Heart left ventricle (tissue), 16 donors: ENCODE results near the gene SLC35B4. TPM values are rescaled to one million over a fixed set of nuclear protein-coding genes. Genes with fewer than 3 reads are reported as not detected.

Source experiments
- ATAC-seq, 4 donors: fragments of 200-7000 bp; cut with Tn5 transposase; one replicate each; pipeline ENCODE4 v1.9.1; 2020 to 2022; ENCODE audit warnings: moderate library complexity in 4 of 4, mild to moderate bottlenecking in 3 of 4, moderate number of reproducible peaks in 1 of 4
- DNase-seq, 5 donors: peaks; one replicate each; pipeline ENCODE4 v3.0.0-alpha.2; 2020
- H3K27ac ChIP-seq, 12 donors: fragments of 200-600 bp; sonication (generic) in 4 of 12; one replicate each; pipeline versions ENCODE4 v1.5.0 to v1.8.0; 2016 to 2022; ENCODE audit warnings: mild to moderate bottlenecking in 2 of 12
- H3K27me3 ChIP-seq, 9 donors: fragments of 200-600 bp; sonication (generic) in 2 of 9; one replicate each; pipeline versions ENCODE4 v1.5.1 to v1.8.0; 2016 to 2022; ENCODE audit warnings: mild to moderate bottlenecking in 3 of 9
- H3K36me3 ChIP-seq, 9 donors: fragments of 200-600 bp; sonication (generic) in 2 of 9; one replicate each; pipeline versions ENCODE4 v1.5.0 to v1.8.0; 2018 to 2022; ENCODE audit warnings: mild to moderate bottlenecking in 2 of 9
- H3K4me1 ChIP-seq, 12 donors: fragments of 200-600 bp; sonication (generic) in 4 of 12; one replicate each; pipeline versions ENCODE4 v1.5.0 to v1.8.0; 2016 to 2022; ENCODE audit warnings: mild to moderate bottlenecking in 3 of 12
- H3K4me3 ChIP-seq, 12 donors: fragments of 200-600 bp; sonication (generic) in 4 of 12; one replicate each; pipeline versions ENCODE4 v1.5.0 to v1.8.0; 2017 to 2022; ENCODE audit warnings: mild to moderate bottlenecking in 9 of 12, moderate library complexity in 4 of 12
- H3K9me3 ChIP-seq, 12 donors: fragments of 200-600 bp; sonication (generic) in 4 of 12; one replicate each; pipeline versions ENCODE4 v1.5.0 to v1.8.0; 2016 to 2022; ENCODE audit warnings: mild to moderate bottlenecking in 1 of 12
- POLR2A ChIP-seq, 2 donors: fragments of 450-650 bp; IDR thresholded peaks; one replicate each; pipeline ENCODE4 v1.6.1; 2017; ENCODE audit warnings: antibody characterized with exemption in 2 of 2, mild to moderate bottlenecking in 2 of 2, moderate library complexity in 2 of 2
- WGBS, 4 donors: extraction: QIAGEN DNeasy Blood & Tissue Kit in 2 of 4; methylation state at CpG; one replicate each; pipeline versions ENCODE4 v1.1.5 to v1.1.7; 2013 to 2018; 5-methylcytosine and 5-hydroxymethylcytosine counted together
- intact Hi-C, 10 donors: fragments of 100-400 bp; cut with DNase I; formaldehyde crosslinking; loops; one replicate each; pipeline versions ENCODE4 v1.11.1 to v1.14.2; 2022
- polyA plus RNA-seq, 2 donors: library from polyadenylated mRNA; stranded (reverse); fragments of 200-250 nt; gene quantifications; one replicate each; pipeline ENCODE4 v1.2.3, GENCODE V29; 2013
- total RNA-seq, 9 donors: library from RNA; depleted of rRNA in 2 of 9; stranded (reverse); fragments of >200 nt in 2 of 9; fragmentation: NEBNext Ultra II Directional in 3 of 9; extraction: Animal tissue kit (Norgen Biotek cat#: 25700) in 3 of 9; gene quantifications; one replicate each; pipeline versions ENCODE4 v1.1.0 to v1.2.4, GENCODE V29; 2016 to 2023
- TF ChIP-seq, protein P1 (sequence below), 12 donors: fragments of 200-600 bp; sonication (generic) in 4 of 12; IDR thresholded peaks; one replicate each; pipeline versions ENCODE4 v1.5.0 to v1.8.0; 2018 to 2022; ENCODE audit warnings: antibody characterized with exemption in 12 of 12, mild to moderate bottlenecking in 5 of 12
- donor health status: ischemic (EF 13 %, LVEDD 7.1; RV severe dilation, severe dysfunction).
- donor health status: healthy with polysubstance abuse.
- donor health status: DM: no; HTN: yes; CAD: no.
- donor health status: DM: no; HTN: no; CAD: no.
- donor health status: ischemic (EF 25% LVEDD 6.9; RV normal size, moderate dysfunction).
- donor health status: ischemic (EF 25% LVEDD 5.7; RV mildly dilated, moderate dysfunction).
- donor health status: healthy.
- donor health status: DM: yes; HTN: yes; CAD: no.
- donor health status: ischemic (EF 35%, LVEDD 5.7; RV mildly dilated, moderate dysfunction).
- donor health status: nonischemic (EF 11% LVEDD 7.7; RV severe dilation, severe dysfunction).
- donor health status: DM: yes; HTN: yes; CAD: no.
- donor health status: PGD.
- donor health status: ischemic (EF 29% LVEDD 5.4; RV normal size, mild dysfunction).
- donor health status: nonischemic (EF 23%, LVEDD 6.1; RV moderate dilation, normal function).

Gene SLC35B4
- total and polyA plus RNA-seq, 11 donors: 2.6 to 8.6 (median 5.4) TPM

DNA sequence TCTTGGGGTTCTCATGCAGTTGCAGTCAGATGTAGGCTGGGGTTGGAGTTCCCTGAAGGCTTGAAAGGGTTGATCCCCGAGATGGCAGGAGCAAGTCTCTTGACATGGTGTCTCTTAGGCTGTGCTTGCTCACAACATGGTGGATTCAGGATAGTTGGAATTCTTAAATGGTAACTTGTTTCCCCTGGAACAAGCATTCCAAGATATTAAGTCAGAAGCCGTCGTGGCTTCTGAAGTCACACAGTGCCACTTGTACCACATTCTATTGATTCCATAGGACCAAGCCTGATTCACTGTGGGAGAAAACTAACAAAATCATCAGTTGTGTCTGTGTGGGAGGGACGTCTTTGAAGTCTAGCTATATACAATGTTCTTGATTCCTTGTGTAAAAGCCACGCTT, 3.5 kb upstream of the SLC35B4 start:
- Histone ChIP-seq H3K4me1 (peaks cover 0 to 13% (median 7%) of the 10 kb centered on the region in 12 donors), H3K36me3 (no peaks in the 10 kb centered on the region), H3K4me3 (no peak overlapping the region), H3K27me3 (no peaks in the 10 kb centered on the region), H3K27ac (no peak overlapping the region), H3K9me3 (no peaks in the 10 kb centered on the region)
- intact Hi-C loops: no loop called here
- 62 to 80% (median 73%) methylated on average over 5 of the region's 5 CpGs for whole genome bisulfite sequencing, 4 donors
- DNase-seq (no peak), ATAC-seq (no peak)
- TF ChIP-seq POLR2A (IDR thresholded peaks at IDR 0.05): no peak
- TF ChIP-seq, protein P1, sequence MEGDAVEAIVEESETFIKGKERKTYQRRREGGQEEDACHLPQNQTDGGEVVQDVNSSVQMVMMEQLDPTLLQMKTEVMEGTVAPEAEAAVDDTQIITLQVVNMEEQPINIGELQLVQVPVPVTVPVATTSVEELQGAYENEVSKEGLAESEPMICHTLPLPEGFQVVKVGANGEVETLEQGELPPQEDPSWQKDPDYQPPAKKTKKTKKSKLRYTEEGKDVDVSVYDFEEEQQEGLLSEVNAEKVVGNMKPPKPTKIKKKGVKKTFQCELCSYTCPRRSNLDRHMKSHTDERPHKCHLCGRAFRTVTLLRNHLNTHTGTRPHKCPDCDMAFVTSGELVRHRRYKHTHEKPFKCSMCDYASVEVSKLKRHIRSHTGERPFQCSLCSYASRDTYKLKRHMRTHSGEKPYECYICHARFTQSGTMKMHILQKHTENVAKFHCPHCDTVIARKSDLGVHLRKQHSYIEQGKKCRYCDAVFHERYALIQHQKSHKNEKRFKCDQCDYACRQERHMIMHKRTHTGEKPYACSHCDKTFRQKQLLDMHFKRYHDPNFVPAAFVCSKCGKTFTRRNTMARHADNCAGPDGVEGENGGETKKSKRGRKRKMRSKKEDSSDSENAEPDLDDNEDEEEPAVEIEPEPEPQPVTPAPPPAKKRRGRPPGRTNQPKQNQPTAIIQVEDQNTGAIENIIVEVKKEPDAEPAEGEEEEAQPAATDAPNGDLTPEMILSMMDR (IDR thresholded peaks at IDR 0.05): no peak

DNA sequence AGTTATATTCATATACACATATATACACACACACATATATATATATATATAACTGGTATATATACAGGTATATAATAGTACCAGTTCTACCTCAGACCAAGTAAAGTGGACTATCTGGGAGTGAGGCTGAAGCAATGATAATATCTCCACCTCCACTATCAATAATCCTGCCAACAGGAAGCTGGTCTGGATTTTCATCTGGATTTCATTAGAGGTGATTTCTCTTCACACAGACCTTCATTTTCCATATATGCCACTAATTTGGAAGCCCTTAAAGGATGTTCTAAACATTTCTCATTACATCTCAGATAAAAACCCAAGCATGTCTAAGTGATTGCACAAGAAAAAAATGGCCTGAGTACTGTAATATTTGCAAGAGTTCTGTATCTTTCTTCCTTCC, 1.7 kb upstream of the SLC35B4 start:
- no peaks in the 10 kb centered on the region for H3K9me3 ChIP-seq
- intact Hi-C loops: loop anchor here in 1 of 10 donors (5.0 kb wide), 1 partner anchor 191 kb away; the partner anchor contains the start of gene LRGUK
- ATAC-seq: no peak

DNA sequence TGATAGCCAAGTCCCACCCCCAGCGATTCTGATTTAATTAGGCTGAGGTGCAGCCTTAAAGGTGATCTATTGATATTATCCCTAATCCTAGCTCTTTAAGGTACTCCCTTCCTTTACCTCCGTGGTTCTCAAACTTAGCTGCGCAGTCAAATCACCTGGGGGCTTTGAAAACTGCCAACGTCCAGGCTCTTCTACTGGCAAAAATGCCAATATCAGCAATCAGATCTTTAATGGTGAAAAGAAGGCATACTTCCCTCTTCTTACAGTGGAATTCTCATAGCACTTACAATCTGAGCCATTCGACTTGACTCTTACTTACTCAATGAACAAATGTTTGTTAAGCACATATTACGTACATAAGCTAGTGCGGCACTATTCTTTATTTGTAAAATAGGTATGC, 704 bp upstream of the SLC35B4 start:
- peaks cover 0 to 15% (median 7%) of the 10 kb centered on the region in 12 donors for H3K4me1 ChIP-seq
- no peak for DNase-seq
- H3K4me3 ChIP-seq: peak overlapping the region in 11 of 12 donors; percentile 66 to 100 (median 85)
- intact Hi-C loops: loop anchor here in 1 of 10 donors (5.0 kb wide), 1 partner anchor 190 kb away; the partner anchor contains the start of gene LRGUK
- no peak for ATAC-seq
- H3K27ac ChIP-seq: peak overlapping the region in 6 of 12 donors; percentile 37 to 88 (median 84)
- WGBS, 4 donors: 70 to 74% (median 72%) methylated on average over 7 of the region's 7 CpGs
- no peaks in the 10 kb centered on the region for H3K27me3 ChIP-seq
- no peaks in the 10 kb centered on the region for H3K36me3 ChIP-seq
- TF ChIP-seq, protein P1 (IDR thresholded peaks at IDR 0.05): no peak
- TF ChIP-seq POLR2A (IDR thresholded peaks at IDR 0.05): no peak
- no peaks in the 10 kb centered on the region for H3K9me3 ChIP-seq

More for the DNA sequence above, 1.7 kb upstream of the SLC35B4 start:
- no peak for DNase-seq
- Histone ChIP-seq H3K36me3 (no peaks in the 10 kb centered on the region), H3K27ac (no peak overlapping the region), H3K4me1 (peaks cover 0 to 14% (median 7%) of the 10 kb centered on the region in 12 donors), H3K4me3 (no peak overlapping the region), H3K27me3 (no peaks in the 10 kb centered on the region)
- TF ChIP-seq POLR2A (IDR thresholded peaks at IDR 0.05): no peak
- TF ChIP-seq, protein P1 (IDR thresholded peaks at IDR 0.05): no peak

DNA sequence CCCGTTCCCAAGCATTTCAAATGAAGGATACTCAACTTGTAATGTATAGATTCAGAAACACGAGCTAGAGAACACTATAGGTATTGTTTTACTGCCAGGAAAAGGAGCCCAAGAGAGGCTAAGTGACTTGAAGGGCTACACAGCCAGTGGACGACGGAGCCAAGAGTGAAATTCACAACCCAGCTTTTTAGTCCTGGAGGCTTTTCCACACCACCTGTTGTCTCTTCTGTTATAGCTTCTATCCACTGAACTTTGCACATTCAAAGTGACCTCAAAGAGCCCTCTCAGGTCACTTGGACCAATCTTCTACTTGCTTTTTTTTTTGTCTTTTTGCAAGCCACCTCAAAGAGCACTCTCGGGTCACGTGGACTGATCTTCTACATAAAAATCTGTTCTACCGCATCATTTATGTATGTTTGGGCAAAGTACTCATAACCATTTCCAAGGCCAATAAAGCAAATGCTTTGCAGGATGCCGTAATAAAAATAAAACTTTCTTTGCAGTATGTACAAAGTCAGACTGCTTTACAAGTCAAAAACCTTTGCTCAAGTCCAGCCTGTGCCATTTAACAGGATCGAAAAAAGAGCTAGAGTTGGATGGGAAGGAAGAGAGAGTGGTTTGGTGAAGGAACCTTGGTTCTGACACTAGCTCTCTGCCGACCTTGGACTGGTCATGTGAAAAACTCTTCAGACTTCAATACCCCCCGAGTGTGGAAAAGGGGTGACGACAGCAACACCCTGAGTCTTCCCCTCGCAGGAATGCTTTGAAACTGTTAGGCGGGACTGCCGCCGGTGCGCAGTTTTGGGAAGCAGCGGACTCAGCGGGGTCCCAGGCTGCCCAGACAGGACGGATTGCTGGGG, 821 bp downstream of the SLC35B4 start:
- Histone ChIP-seq H3K4me1 (peaks cover 0 to 15% (median 7%) of the 10 kb centered on the region in 12 donors), H3K27ac (peak overlapping the region; percentile 13 to 88 (median 80)), H3K4me3 (peak overlapping the region; percentile 66 to 100 (median 83)), H3K36me3 (no peaks in the 10 kb centered on the region), H3K9me3 (no peaks in the 10 kb centered on the region), H3K27me3 (no peaks in the 10 kb centered on the region)
- TF ChIP-seq, protein P1 (IDR thresholded peaks at IDR 0.05): no peak
- ATAC-seq: no peak
- intact Hi-C loops: loop anchor here in 1 of 10 donors (5.0 kb wide), 1 partner anchor 189 kb away; the partner anchor contains the start of gene LRGUK
- no peak for DNase-seq
- 26 to 42% (median 28%) methylated on average over 13 to 20 of the region's 20 CpGs for WGBS, 4 donors
